ENCODE results near the gene RAD9B. TPM values are rescaled to one million over a fixed set of nuclear protein-coding genes. Genes with fewer than 3 reads are reported as not detected.

The RAD9B gene
- total and polyA plus RNA-seq, 9 of the 15 experiments (the other 6 are each of a cell fraction or from before 2014, with no cell fraction given) = 0.05 to 0.83 (median 0.32) TPM

DNA sequence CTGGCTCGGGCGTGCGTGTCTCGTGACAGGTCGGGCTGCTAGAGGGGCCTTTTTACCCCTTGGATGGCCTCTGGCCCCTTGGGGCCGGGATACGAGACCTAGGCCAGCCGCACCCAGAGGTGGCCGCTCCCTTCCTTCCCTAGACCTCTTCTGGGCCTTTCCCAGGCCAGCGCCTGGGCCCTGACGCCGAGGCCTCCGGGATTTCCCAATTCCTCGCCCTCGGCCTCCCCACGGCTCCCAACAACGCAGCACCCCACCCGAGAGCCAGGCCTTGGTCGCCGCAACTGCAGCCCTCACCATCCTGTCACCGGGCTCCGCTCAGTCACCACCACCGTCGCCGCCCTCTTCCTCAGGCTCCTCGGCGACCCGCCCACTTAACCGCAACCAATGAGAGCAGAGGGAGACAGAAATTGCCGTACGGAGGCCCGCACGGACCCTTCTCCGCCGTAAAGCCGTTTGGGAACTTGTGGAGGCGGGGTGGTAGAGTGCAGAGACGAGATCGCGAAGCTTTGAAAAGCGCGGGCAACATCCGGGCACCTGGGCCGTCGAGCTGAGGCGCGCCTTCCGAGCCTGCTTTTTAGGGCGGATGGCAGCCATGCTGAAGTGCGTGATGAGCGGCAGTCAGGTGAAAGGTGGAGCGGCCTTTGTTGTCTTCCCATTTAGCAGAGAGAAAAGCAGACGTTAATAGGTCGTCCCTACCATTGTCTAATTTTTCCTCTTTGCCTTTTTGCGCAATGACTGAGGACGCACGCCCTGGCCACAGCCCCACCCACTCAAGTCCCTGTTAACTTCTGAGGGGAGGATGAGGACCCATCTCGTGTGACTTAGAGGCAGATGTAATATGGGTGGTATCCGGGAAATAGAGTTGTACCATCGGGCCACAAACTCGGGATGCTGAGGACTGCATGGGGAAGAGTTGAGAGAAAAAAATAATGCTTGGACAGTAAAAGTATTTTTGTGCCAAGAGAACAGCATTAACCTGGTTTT is at the start of gene RAD9B, which contains the start of gene VPS29 (continued):
- TF ChIP-seq, protein P1, sequence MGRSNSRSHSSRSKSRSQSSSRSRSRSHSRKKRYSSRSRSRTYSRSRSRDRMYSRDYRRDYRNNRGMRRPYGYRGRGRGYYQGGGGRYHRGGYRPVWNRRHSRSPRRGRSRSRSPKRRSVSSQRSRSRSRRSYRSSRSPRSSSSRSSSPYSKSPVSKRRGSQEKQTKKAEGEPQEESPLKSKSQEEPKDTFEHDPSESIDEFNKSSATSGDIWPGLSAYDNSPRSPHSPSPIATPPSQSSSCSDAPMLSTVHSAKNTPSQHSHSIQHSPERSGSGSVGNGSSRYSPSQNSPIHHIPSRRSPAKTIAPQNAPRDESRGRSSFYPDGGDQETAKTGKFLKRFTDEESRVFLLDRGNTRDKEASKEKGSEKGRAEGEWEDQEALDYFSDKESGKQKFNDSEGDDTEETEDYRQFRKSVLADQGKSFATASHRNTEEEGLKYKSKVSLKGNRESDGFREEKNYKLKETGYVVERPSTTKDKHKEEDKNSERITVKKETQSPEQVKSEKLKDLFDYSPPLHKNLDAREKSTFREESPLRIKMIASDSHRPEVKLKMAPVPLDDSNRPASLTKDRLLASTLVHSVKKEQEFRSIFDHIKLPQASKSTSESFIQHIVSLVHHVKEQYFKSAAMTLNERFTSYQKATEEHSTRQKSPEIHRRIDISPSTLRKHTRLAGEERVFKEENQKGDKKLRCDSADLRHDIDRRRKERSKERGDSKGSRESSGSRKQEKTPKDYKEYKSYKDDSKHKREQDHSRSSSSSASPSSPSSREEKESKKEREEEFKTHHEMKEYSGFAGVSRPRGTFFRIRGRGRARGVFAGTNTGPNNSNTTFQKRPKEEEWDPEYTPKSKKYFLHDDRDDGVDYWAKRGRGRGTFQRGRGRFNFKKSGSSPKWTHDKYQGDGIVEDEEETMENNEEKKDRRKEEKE (IDR thresholded peaks at IDR 0.05; ENCODE audit: borderline replicate concordance in 1 of 2, control insufficient read depth in 1 of 2, low read depth in 2 of 2, low read length in 1 of 2) = peak in 1 of 2 experiments; percentile 78; a peak in 1 of 4 replicates
- TF ChIP-seq ZNF316 (IDR thresholded peaks at IDR 0.05) (no peak), SMAD4 (CRISPR knock-in tag; conservative IDR thresholded peaks at IDR 0.05) (peak; percentile 96), NRF1 (conservative IDR thresholded peaks at IDR 0.05 in 1 of 2, IDR thresholded peaks at IDR 0.05 in 1 of 2) (peak; percentile 28 to 48; a peak in 3 of 4 replicates), KLF6 (CRISPR knock-in tag; IDR thresholded peaks at IDR 0.05; ENCODE audit: borderline replicate concordance) (peak; percentile 94), KAT2B (IDR thresholded peaks at IDR 0.05; ENCODE audit: low read depth, low read length) (no peak), CEBPG (CRISPR knock-in tag; IDR thresholded peaks at IDR 0.05) (peak; percentile 78), CEBPG (tag; conservative IDR thresholded peaks at IDR 0.05 in 1 of 2, IDR thresholded peaks at IDR 0.05 in 1 of 2) (peak; percentile 60 to 81), ZNF41 (CRISPR knock-in tag; conservative IDR thresholded peaks at IDR 0.05) (peak; percentile 86; the same call in 1 of the 2 replicates), JUND (IDR thresholded peaks at IDR 0.05; ENCODE audit: borderline replicate concordance, low read depth, low read length) (peak; percentile 65), JUND (tag; IDR thresholded peaks at IDR 0.05; ENCODE audit: borderline replicate concordance, low read depth, low read length) (peak; percentile 68; the same call in 1 of the 3 replicates), RUNX1 (IDR thresholded peaks at IDR 0.05; ENCODE audit: low read depth) (0 out of 2 replicates have a peak, but pooled peaks have one; percentile 15), DMBX1 (CRISPR knock-in tag; IDR thresholded peaks at IDR 0.05; ENCODE audit: borderline replicate concordance) (peak; percentile 98), FOXM1 (IDR thresholded peaks at IDR 0.05; ENCODE audit: low read depth) (peak; percentile 83), FOXM1 (CRISPR knock-in tag; IDR thresholded peaks at IDR 0.05; ENCODE audit: low read depth) (peak; percentile 97), ZBTB1 (CRISPR knock-in tag; IDR thresholded peaks at IDR 0.05; ENCODE audit: borderline replicate concordance, low read depth) (peak; percentile 85; the same call in 1 of the 2 replicates), BMI1 (IDR thresholded peaks at IDR 0.05; ENCODE audit: low read length) (no peak), RAD51 (IDR thresholded peaks at IDR 0.05; ENCODE audit: borderline replicate concordance, low read depth) (no peak), ZNF263 (CRISPR knock-in tag; IDR thresholded peaks at IDR 0.05; ENCODE audit: borderline replicate concordance) (peak; percentile 64; the same call in 1 of the 2 replicates)
- TF ChIP-seq, protein P2, sequence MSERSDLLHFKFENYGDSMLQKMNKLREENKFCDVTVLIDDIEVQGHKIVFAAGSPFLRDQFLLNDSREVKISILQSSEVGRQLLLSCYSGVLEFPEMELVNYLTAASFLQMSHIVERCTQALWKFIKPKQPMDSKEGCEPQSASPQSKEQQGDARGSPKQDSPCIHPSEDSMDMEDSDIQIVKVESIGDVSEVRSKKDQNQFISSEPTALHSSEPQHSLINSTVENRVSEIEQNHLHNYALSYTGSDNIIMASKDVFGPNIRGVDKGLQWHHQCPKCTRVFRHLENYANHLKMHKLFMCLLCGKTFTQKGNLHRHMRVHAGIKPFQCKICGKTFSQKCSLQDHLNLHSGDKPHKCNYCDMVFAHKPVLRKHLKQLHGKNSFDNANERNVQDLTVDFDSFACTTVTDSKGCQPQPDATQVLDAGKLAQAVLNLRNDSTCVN (CRISPR knock-in tag; IDR thresholded peaks at IDR 0.05) = no peak
- TF ChIP-seq, protein P3, sequence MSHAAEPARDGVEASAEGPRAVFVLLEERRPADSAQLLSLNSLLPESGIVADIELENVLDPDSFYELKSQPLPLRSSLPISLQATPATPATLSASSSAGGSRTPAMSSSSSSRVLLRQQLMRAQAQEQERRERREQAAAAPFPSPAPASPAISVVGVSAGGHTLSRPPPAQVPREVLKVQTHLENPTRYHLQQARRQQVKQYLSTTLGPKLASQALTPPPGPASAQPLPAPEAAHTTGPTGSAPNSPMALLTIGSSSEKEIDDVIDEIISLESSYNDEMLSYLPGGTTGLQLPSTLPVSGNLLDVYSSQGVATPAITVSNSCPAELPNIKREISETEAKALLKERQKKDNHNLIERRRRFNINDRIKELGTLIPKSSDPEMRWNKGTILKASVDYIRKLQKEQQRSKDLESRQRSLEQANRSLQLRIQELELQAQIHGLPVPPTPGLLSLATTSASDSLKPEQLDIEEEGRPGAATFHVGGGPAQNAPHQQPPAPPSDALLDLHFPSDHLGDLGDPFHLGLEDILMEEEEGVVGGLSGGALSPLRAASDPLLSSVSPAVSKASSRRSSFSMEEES (CRISPR knock-in tag; IDR thresholded peaks at IDR 0.05) = peak; percentile 33

Measured in K562 (cell line).